ENCODE results near the gene RNF208.

Gene RNF208

GRCh38 chr9:137236238-137236935 is 14.3 kb upstream of the RNF208 start:
- DNase-seq (ENCODE audit: low read depth in 1 of 2, low spot score in 1 of 2) = peak; percentile 88 to 90
- Histone ChIP-seq H3K4me3 (replicated peaks; ENCODE audit: insufficient read depth, low read length) (peak overlapping the region; percentile 12), H3K27me3 (ENCODE audit: insufficient read depth, poor library complexity, severe bottlenecking) (peaks cover 14% of the 10 kb centered on the region), H3K27ac (replicated peaks) (peak overlapping the region; percentile 71)
- TF ChIP-seq GABPA (IDR thresholded peaks at IDR 0.05; ENCODE audit: low read depth) (no peak), SPI1 (IDR thresholded peaks at IDR 0.05; ENCODE audit: borderline replicate concordance, low read depth) (no peak), POLR2AphosphoS5 (IDR thresholded peaks at IDR 0.05; ENCODE audit: low read depth) (no peak)
- TF ChIP-seq, protein P1, sequence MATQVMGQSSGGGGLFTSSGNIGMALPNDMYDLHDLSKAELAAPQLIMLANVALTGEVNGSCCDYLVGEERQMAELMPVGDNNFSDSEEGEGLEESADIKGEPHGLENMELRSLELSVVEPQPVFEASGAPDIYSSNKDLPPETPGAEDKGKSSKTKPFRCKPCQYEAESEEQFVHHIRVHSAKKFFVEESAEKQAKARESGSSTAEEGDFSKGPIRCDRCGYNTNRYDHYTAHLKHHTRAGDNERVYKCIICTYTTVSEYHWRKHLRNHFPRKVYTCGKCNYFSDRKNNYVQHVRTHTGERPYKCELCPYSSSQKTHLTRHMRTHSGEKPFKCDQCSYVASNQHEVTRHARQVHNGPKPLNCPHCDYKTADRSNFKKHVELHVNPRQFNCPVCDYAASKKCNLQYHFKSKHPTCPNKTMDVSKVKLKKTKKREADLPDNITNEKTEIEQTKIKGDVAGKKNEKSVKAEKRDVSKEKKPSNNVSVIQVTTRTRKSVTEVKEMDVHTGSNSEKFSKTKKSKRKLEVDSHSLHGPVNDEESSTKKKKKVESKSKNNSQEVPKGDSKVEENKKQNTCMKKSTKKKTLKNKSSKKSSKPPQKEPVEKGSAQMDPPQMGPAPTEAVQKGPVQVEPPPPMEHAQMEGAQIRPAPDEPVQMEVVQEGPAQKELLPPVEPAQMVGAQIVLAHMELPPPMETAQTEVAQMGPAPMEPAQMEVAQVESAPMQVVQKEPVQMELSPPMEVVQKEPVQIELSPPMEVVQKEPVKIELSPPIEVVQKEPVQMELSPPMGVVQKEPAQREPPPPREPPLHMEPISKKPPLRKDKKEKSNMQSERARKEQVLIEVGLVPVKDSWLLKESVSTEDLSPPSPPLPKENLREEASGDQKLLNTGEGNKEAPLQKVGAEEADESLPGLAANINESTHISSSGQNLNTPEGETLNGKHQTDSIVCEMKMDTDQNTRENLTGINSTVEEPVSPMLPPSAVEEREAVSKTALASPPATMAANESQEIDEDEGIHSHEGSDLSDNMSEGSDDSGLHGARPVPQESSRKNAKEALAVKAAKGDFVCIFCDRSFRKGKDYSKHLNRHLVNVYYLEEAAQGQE (IDR thresholded peaks at IDR 0.05; ENCODE audit: insufficient replicate concordance, low read depth) = no peak
- TF ChIP-seq, protein P2, sequence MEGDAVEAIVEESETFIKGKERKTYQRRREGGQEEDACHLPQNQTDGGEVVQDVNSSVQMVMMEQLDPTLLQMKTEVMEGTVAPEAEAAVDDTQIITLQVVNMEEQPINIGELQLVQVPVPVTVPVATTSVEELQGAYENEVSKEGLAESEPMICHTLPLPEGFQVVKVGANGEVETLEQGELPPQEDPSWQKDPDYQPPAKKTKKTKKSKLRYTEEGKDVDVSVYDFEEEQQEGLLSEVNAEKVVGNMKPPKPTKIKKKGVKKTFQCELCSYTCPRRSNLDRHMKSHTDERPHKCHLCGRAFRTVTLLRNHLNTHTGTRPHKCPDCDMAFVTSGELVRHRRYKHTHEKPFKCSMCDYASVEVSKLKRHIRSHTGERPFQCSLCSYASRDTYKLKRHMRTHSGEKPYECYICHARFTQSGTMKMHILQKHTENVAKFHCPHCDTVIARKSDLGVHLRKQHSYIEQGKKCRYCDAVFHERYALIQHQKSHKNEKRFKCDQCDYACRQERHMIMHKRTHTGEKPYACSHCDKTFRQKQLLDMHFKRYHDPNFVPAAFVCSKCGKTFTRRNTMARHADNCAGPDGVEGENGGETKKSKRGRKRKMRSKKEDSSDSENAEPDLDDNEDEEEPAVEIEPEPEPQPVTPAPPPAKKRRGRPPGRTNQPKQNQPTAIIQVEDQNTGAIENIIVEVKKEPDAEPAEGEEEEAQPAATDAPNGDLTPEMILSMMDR (IDR thresholded peaks at IDR 0.05; ENCODE audit: insufficient read depth, low read length) = peak; percentile 89

GRCh38 chr9:137235424-137236237 is 13.6 kb upstream of the RNF208 start:
- no peak overlapping the region for H3K27ac ChIP-seq (replicated peaks)
- no peak for DNase-seq (ENCODE audit: low read depth in 1 of 2, low spot score in 1 of 2)
- peaks cover 14% of the 10 kb centered on the region for H3K27me3 ChIP-seq (ENCODE audit: insufficient read depth, poor library complexity, severe bottlenecking)
- TF ChIP-seq SPI1 (IDR thresholded peaks at IDR 0.05; ENCODE audit: borderline replicate concordance, low read depth) = no peak
- TF ChIP-seq, protein P2 (IDR thresholded peaks at IDR 0.05; ENCODE audit: insufficient read depth, low read length) = no peak
- H3K4me3 ChIP-seq (replicated peaks; ENCODE audit: insufficient read depth, low read length) = no peak overlapping the region

DNA sequence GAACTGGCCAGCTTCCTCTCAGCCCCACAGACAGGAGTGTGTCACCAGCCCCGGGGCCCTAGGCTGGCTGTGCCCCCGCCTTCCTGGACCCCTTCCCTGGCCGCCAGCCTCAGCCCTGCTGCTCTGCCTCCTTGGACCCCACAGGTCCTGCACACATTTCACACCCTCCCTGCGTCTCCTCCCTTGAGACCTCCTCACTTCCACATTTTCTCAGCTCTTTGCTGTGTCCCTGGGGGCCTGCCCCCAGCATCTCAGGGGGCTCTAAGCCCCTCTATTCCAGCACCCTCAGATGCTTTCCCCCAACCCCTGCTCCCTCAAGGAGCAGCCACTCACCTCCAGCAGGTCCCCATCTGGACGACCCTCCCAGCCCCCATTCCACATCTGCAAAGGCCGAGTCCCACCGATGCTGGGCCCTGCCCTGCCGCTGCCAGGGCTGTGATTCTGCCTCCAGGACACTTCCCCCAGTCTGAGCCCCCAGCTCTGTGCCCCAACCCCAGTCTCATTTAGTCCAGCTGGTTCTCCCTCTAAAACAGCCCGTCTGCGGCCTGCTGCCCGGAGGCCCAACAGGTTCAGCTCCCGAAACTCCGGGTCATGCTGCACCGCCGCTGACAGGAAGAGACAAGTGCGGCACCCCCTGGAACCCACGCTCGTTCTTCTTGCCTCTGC is 12.9 kb upstream of the RNF208 start:
- Histone ChIP-seq H3K27ac (replicated peaks) (no peak overlapping the region), H3K4me3 (replicated peaks; ENCODE audit: insufficient read depth, low read length) (no peak overlapping the region), H3K27me3 (ENCODE audit: insufficient read depth, poor library complexity, severe bottlenecking) (peaks cover 14% of the 10 kb centered on the region)
- no peak for DNase-seq (ENCODE audit: low read depth in 1 of 2, low spot score in 1 of 2)
- TF ChIP-seq GABPA (IDR thresholded peaks at IDR 0.05; ENCODE audit: low read depth) (no peak), SPI1 (IDR thresholded peaks at IDR 0.05; ENCODE audit: borderline replicate concordance, low read depth) (peak; percentile 68; the same call in 1 of the 2 replicates)

DNA sequence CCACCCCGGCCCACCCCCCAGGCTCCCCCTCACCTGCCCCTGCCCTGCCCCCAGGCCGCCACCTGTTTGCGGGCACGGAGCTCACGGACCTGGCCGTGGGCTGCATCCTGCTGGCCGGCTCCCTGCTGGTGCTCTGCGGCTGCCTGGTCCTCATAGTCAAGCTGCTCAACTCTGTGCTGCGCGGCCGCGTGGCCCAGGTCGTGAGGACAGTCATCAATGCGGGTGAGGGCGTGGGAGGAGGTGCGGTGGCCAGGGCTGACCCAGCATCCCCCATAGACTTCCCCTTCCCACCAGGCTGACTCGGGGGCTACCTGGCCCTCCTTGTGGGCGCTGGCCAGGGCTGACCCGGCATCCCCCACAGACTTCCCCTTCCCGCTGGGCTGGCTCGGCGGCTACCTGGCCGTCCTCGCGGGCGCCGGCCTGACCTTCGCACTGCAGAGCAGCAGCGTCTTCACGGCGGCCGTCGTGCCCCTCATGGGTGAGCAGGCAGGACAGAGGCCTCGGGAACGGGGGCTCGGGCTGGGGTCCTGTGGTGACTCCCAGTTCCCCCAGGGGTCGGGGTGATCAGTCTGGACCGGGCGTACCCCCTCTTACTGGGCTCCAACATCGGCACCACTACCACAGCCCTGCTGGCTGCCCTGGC is 12.1 kb upstream of the RNF208 start:
- Histone ChIP-seq H3K27ac (replicated peaks) (no peak overlapping the region), H3K4me3 (replicated peaks; ENCODE audit: insufficient read depth, low read length) (no peak overlapping the region), H3K27me3 (ENCODE audit: insufficient read depth, poor library complexity, severe bottlenecking) (peaks cover 14% of the 10 kb centered on the region)
- DNase-seq (ENCODE audit: low read depth in 1 of 2, low spot score in 1 of 2) = no peak
- TF ChIP-seq GABPA (IDR thresholded peaks at IDR 0.05; ENCODE audit: low read depth) (no peak), SPI1 (IDR thresholded peaks at IDR 0.05; ENCODE audit: borderline replicate concordance, low read depth) (no peak), POLR2AphosphoS5 (IDR thresholded peaks at IDR 0.05; ENCODE audit: low read depth) (no peak)
- TF ChIP-seq, protein P1 (IDR thresholded peaks at IDR 0.05; ENCODE audit: insufficient replicate concordance, low read depth) = no peak
- TF ChIP-seq, protein P2 (IDR thresholded peaks at IDR 0.05; ENCODE audit: insufficient read depth, low read length) = no peak

All from HL-60 (cell line).